Measurements from ENCODE around the gene ELOVL3. TPM values are rescaled to one million over a fixed set of nuclear protein-coding genes. Genes with fewer than 3 reads are reported as not detected.

The ELOVL3 gene
- total and polyA plus RNA-seq, 4 donors, result 0.54 to 1.4 (median 1.1) TPM

- no peak for TF ChIP-seq CTCF (IDR thresholded peaks at IDR 0.05; ENCODE audit: control extremely low read depth, extremely low read depth)
- no peaks in the 10 kb centered on the region for H3K36me3 ChIP-seq (ENCODE audit: control insufficient read depth in 4 of 4, insufficient read depth in 4 of 4, low read length in 4 of 4)
- H3K4me1 ChIP-seq (ENCODE audit: control insufficient read depth in 5 of 5, insufficient read depth in 5 of 5, low read length in 5 of 5), result peaks cover 0 to 11% (median 2%) of the 10 kb centered on the region in 5 donors
- H3K4me3 ChIP-seq, result no peak overlapping the region
- no peak overlapping the region for H3K9ac ChIP-seq (ENCODE audit: insufficient read depth in 1 of 2, low read length in 2 of 2)
- no peak for DNase-seq
- no peak for ATAC-seq (ENCODE audit: insufficient read depth, low FRiP score)
- no peak overlapping the region for H3K27ac ChIP-seq (ENCODE audit: low read depth in 1 of 2, low read length in 1 of 2)
- no peaks in the 10 kb centered on the region for H3K9me3 ChIP-seq (ENCODE audit: control insufficient read depth in 4 of 4, insufficient read depth in 3 of 4, low read length in 3 of 4)
- peaks cover 0 to 13% (median 3%) of the 10 kb centered on the region in 3 donors for H3K27me3 ChIP-seq (ENCODE audit: control insufficient read depth in 3 of 3, insufficient read depth in 3 of 3, low read length in 2 of 3)
- 86 to 89% methylated on average over 5 of the region's 5 CpGs for WGBS, 2 donors
These were observed 3.3 kb upstream of the ELOVL3 start for GRCh38 chr10:102222797-102223196.

- H3K9ac ChIP-seq (ENCODE audit: insufficient read depth in 1 of 2, low read length in 2 of 2), result no peak overlapping the region
- ATAC-seq (ENCODE audit: insufficient read depth, low FRiP score) (no peak), DNase-seq (no peak)
- H3K27me3 ChIP-seq (ENCODE audit: control insufficient read depth in 3 of 3, insufficient read depth in 3 of 3, low read length in 2 of 3), result peaks cover 0 to 36% (median 8%) of the 10 kb centered on the region in 3 donors
- H3K27ac ChIP-seq (ENCODE audit: low read depth in 1 of 2, low read length in 1 of 2), result peak overlapping the region in 1 of 2 donors; percentile 61
- no peaks in the 10 kb centered on the region for H3K36me3 ChIP-seq (ENCODE audit: control insufficient read depth in 4 of 4, insufficient read depth in 4 of 4, low read length in 4 of 4)
- no peak for TF ChIP-seq CTCF (IDR thresholded peaks at IDR 0.05; ENCODE audit: control extremely low read depth, extremely low read depth)
- no peaks in the 10 kb centered on the region for H3K9me3 ChIP-seq (ENCODE audit: control insufficient read depth in 4 of 4, insufficient read depth in 3 of 4, low read length in 3 of 4)
- no peak overlapping the region for H3K4me3 ChIP-seq
- peaks cover 0 to 23% (median 11%) of the 10 kb centered on the region in 5 donors for H3K4me1 ChIP-seq (ENCODE audit: control insufficient read depth in 5 of 5, insufficient read depth in 5 of 5, low read length in 5 of 5)
- WGBS, 2 donors, result 54 to 68% methylated on average over 8 of the region's 8 CpGs
These were observed 407 bp downstream of the ELOVL3 start for GRCh38 chr10:102226542-102226870.

- no peaks in the 10 kb centered on the region for H3K36me3 ChIP-seq (ENCODE audit: control insufficient read depth in 4 of 4, insufficient read depth in 4 of 4, low read length in 4 of 4)
- peaks cover 0 to 41% (median 8%) of the 10 kb centered on the region in 3 donors for H3K27me3 ChIP-seq (ENCODE audit: control insufficient read depth in 3 of 3, insufficient read depth in 3 of 3, low read length in 2 of 3)
- H3K4me3 ChIP-seq, result no peak overlapping the region
- ATAC-seq (ENCODE audit: insufficient read depth, low FRiP score) (no peak), DNase-seq (no peak)
- 33 to 50% methylated on average over 8 of the region's 8 CpGs for WGBS, 2 donors
- H3K4me1 ChIP-seq (ENCODE audit: control insufficient read depth in 5 of 5, insufficient read depth in 5 of 5, low read length in 5 of 5), result peaks cover 0 to 23% (median 11%) of the 10 kb centered on the region in 5 donors
- no peak overlapping the region for H3K27ac ChIP-seq (ENCODE audit: low read depth in 1 of 2, low read length in 1 of 2)
- no peak for TF ChIP-seq CTCF (IDR thresholded peaks at IDR 0.05; ENCODE audit: control extremely low read depth, extremely low read depth)
- no peak overlapping the region for H3K9ac ChIP-seq (ENCODE audit: insufficient read depth in 1 of 2, low read length in 2 of 2)
- H3K9me3 ChIP-seq (ENCODE audit: control insufficient read depth in 4 of 4, insufficient read depth in 3 of 4, low read length in 3 of 4), result no peaks in the 10 kb centered on the region
These were observed 951 bp downstream of the ELOVL3 start for GRCh38 chr10:102227050-102227449.

GRCh38 chr10:102229810-102230263 lies 3.7 kb downstream of the ELOVL3 start:
- H3K27ac ChIP-seq (ENCODE audit: low read depth in 1 of 2, low read length in 1 of 2), result no peak overlapping the region
- no peak overlapping the region for H3K9ac ChIP-seq (ENCODE audit: insufficient read depth in 1 of 2, low read length in 2 of 2)
- H3K36me3 ChIP-seq (ENCODE audit: control insufficient read depth in 4 of 4, insufficient read depth in 4 of 4, low read length in 4 of 4), result no peaks in the 10 kb centered on the region
- ATAC-seq (ENCODE audit: insufficient read depth, low FRiP score) (no peak), DNase-seq (peak; percentile 80 to 84 (median 84))
- 1 to 3% methylated on average over 23 to 24 of the region's 24 CpGs for WGBS, 2 donors
- TF ChIP-seq CTCF (IDR thresholded peaks at IDR 0.05; ENCODE audit: control extremely low read depth, extremely low read depth), result peak; percentile 98
- H3K4me1 ChIP-seq (ENCODE audit: control insufficient read depth in 5 of 5, insufficient read depth in 5 of 5, low read length in 5 of 5), result peaks cover 0 to 23% (median 11%) of the 10 kb centered on the region in 5 donors
- H3K27me3 ChIP-seq (ENCODE audit: control insufficient read depth in 3 of 3, insufficient read depth in 3 of 3, low read length in 2 of 3), result peaks cover 0 to 56% (median 8%) of the 10 kb centered on the region in 3 donors
- no peak overlapping the region for H3K4me3 ChIP-seq
- no peaks in the 10 kb centered on the region for H3K9me3 ChIP-seq (ENCODE audit: control insufficient read depth in 4 of 4, insufficient read depth in 3 of 4, low read length in 3 of 4)

All from lung (tissue), 12 donors.